Measurements from ENCODE around the gene KIF24.
"Not testable (repeated sequence)": the region's sequence is repeated elsewhere in the genome, so short reads cannot be mapped to it uniquely, and the experiment has no call there.

The KIF24 gene

DNA sequence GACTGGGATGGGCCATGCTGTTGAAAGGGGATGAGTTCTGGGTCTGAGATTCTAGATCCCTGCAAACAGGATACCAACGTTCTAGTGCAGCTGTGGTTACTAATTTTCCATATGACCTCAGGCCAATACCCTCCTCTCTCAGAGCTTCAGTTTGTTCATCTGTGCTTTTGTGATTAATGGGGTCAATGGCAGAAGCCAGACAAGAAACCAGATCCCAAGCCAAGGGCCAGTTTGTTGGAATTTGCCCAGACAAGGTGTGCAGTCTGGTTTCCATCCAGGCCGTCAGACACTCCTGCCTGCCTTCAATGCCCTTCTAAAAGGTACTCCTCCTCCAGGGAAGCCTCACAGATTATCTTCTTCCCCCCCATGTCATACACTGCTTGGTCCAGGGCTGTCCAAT lies 36.2 kb upstream of the KIF24 start:
- DNase-seq (ENCODE audit: low read depth), result no peak
- no peak overlapping the region for H3K4me3 ChIP-seq (ENCODE audit: low read depth, low read length)

DNA sequence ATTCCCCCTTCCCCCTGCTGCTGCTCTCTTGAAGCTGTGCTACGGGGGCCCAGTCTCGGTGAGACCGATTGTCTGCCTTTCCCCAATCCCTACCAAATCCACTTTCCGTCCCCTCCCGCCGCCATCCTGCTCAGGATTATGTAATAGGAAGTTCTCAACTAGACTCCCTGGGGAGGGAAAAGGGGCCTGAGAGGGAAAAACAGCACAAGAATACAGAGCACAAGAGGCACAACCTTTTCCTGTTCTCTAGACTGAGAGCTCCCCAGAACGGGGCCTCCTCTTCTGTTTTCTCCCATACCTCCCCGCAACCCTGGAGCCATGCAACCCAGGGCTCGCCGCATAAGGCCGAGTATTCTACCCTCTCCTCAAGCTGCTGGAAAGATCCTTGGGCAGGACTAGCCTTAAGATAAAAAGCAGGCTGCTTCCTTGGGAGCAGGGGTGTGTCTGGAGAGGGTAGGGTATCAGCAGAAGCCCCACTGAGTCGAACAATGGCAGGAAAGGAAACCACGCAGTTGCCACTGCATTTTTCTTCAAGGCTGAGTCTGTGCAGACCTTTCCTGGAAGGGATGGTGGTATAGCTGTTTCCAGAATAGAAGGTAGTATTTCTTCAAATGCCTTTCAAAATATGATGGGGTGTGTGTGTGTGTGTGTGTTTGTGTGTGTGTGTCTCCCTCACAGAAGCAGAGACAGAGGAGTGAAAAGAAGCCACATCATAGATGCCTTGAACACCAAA lies 34.7 kb upstream of the KIF24 start:
- H3K4me3 ChIP-seq (ENCODE audit: low read depth, low read length), result no peak overlapping the region
- peak; percentile 27 for DNase-seq (ENCODE audit: low read depth)

DNA sequence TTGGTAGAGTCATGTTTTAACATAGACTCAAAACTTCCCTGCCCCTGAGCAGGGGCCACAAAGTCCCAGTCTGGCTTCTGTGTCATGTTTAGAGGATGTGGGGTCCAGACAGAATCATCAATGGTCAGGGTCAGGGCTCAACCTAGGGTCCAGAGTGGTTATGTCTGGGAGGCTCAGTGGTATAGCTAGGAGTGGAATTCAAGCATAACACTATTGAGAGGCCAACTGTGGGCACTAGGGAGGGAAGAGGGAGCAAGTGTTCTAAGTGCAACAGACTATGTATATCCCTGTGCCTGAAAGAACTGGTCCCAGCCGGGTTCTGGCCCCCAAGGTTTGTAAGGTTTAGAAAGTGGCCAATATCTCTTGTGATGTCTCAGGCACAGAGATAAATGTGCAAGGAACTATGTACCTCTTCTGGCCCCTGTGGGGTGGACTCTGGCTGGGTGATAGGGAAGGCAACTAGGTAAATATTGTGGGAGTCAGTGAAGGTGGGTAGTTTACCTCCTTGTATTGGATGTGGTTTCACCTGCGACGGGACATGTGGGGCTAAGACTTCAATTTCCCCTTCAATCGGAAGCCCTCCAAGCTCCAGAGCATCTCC lies 33.6 kb upstream of the KIF24 start:
- no peak overlapping the region for H3K4me3 ChIP-seq (ENCODE audit: low read depth, low read length)
- no peak for DNase-seq (ENCODE audit: low read depth)

DNA sequence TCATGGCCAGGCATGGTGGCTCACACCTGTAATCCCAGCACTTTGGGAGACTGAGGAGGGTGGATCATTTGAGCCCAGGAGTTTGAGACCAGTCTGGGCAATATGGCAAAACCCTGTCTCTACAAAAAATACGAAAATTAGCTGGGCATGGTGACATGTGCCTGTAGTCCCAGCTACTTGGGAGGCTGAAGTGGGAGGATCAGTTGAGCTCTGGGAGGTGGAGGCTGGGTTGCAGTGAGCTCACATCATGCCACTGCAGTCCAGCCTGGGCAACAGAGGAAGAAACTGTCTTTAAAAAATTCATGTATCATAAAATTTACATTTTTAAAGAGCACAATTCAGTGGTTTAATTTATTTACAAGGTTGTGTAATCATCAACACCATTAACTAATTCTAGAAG lies 23.9 kb upstream of the KIF24 start:
- not testable (repeated sequence) for DNase-seq (ENCODE audit: low read depth); H3K4me3 ChIP-seq (ENCODE audit: low read depth, low read length)

DNA sequence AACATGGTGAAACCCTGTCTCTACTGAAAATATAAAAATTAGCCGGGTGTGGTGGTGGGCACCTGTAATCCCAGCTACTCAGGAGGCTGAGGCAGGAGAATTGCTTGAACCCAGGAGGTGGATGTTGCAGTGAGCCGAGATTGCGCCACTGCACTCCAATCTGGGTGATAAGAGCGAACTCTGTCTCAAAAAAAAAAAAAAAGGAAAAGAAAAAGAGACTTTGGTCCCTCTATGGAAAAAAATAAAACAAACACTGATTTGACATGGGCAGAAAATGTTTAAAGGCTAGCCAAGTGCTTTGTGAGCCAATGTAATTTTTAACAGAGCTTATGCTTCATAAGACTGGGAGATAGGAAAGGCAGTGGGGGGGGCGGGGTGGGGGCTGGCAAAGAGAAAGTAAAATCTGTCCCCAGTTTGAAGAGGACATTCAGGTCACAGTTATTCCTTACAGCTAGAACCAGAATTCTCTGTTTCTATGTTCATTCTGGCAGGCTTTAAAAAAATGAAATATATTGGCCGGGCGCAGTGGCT lies 23.1 kb upstream of the KIF24 start:
- H3K4me3 ChIP-seq (ENCODE audit: low read depth, low read length); DNase-seq (ENCODE audit: low read depth): not testable (repeated sequence)

- no peak for DNase-seq (ENCODE audit: low read depth)
- no peak overlapping the region for H3K4me3 ChIP-seq (ENCODE audit: low read depth, low read length)
These were observed 20.3 kb upstream of the KIF24 start for GRCh38 chr9:34349324-34349723.

- DNase-seq (ENCODE audit: low read depth), result no peak
- no peak overlapping the region for H3K4me3 ChIP-seq (ENCODE audit: low read depth, low read length)
These were observed 18.7 kb upstream of the KIF24 start for GRCh38 chr9:34347800-34348158.

GRCh38 chr9:34346873-34347799 lies 18.1 kb upstream of the KIF24 start:
- DNase-seq (ENCODE audit: low read depth), result no peak
- H3K4me3 ChIP-seq (ENCODE audit: low read depth, low read length), result no peak overlapping the region

GRCh38 chr9:34343605-34344004 lies 14.5 kb upstream of the KIF24 start:
- DNase-seq (ENCODE audit: low read depth), result no peak
- H3K4me3 ChIP-seq (ENCODE audit: low read depth, low read length), result no peak overlapping the region

DNA sequence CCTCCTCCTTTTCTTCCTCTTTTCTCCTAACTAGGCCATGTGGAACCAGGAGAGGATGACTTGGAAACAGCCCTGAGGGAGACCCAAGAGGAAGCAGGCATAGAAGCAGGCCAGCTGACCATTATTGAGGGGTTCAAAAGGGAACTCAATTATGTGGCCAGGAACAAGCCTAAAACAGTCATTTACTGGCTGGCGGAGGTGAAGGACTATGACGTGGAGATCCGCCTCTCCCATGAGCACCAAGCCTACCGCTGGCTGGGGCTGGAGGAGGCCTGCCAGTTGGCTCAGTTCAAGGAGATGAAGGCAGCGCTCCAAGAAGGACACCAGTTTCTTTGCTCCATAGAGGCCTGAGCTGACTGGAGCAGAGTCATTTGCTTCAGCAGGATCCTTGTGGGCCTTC lies 14.0 kb upstream of the KIF24 start:
- DNase-seq (ENCODE audit: low read depth), result no peak
- H3K4me3 ChIP-seq (ENCODE audit: low read depth, low read length), result no peak overlapping the region

DNA sequence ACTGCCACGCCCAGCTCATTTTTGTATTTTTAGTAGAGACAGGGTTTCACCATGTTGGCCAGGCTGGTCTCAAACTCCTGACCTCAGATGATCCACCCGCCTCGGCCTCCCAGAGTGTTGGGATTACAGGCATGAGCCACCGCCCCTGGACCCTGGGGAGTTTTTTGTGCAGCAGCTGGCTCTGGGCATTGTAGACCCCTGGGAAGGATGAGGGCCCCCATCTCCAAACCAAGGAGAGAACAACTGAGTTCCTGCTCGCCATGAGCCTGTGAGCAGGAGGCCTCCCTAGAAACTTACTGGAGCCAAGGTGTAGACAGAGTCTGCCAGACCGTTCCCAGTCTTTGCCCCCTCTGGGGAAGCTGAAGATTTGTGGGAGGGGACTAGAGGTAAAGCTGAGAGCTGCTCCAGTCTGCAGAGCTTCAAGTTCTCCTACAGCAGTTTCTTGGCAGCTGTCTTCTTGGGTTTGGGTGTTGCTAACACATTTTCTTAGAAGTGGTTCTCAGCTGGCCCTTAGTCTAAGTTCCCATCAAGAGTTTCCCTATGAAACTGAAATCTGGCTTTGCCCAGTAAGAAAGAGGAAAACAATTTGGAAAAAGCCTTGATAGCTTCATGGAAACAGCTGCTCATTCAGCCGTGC lies 12.7 kb upstream of the KIF24 start:
- no peak for DNase-seq (ENCODE audit: low read depth)
- H3K4me3 ChIP-seq (ENCODE audit: low read depth, low read length), result no peak overlapping the region

- no peak overlapping the region for H3K4me3 ChIP-seq (ENCODE audit: low read depth, low read length)
- no peak for DNase-seq (ENCODE audit: low read depth)
These were observed 9.8 kb upstream of the KIF24 start for GRCh38 chr9:34338665-34339385.

- not testable (repeated sequence) for H3K4me3 ChIP-seq (ENCODE audit: low read depth, low read length); DNase-seq (ENCODE audit: low read depth)
These were observed 9.0 kb upstream of the KIF24 start for GRCh38 chr9:34338079-34338478.

GRCh38 chr9:34337403-34337802 lies 8.3 kb upstream of the KIF24 start:
- DNase-seq (ENCODE audit: low read depth), result no peak
- no peak overlapping the region for H3K4me3 ChIP-seq (ENCODE audit: low read depth, low read length)

GRCh38 chr9:34335376-34335775 lies 6.3 kb upstream of the KIF24 start:
- DNase-seq (ENCODE audit: low read depth), result no peak
- H3K4me3 ChIP-seq (ENCODE audit: low read depth, low read length), result no peak overlapping the region

DNA sequence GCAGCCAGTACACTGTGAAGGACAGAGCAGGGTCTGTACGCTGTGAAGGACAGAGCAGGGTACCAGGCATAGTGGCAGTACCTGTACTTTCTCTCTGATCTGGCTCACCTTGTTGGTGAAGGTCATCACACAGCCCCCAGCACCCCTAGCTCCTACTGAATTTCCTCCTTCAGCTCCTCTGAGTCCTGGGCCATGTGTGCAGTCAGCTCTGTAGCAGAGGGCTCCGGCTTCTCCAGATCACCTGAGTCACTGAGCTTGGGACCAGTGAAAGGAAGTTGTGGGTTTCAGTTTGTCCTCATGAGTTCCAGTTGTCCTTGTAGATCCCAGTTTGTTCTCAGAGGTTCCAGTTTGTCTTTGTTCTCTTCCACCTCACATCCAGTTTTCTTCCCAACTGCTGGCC lies 5.8 kb upstream of the KIF24 start:
- no peak for DNase-seq (ENCODE audit: low read depth)
- H3K4me3 ChIP-seq (ENCODE audit: low read depth, low read length), result no peak overlapping the region

DNA sequence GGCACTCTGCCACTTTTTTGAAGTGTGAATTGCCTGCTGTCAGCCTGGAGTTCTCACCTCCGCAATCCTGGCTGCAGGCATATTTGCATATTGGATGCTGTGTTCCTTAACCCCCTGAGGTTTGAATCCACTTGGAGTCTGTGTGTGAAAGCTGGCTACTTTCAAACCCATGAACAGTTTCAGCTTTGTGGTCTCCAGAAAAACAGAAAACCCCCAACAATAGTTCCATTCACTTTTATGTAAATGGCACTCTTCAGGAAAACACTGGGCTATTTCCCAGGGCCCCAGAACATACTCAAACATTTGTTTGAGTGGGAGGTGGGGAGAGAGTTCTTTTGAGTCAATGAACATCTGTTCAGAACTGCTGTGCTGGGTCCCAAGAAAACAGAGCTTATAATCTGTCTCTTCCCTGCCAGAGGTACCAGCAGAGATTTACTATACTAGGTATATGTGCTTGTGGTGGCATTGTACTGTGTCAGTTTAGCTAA lies 5.3 kb upstream of the KIF24 start:
- no peak for DNase-seq (ENCODE audit: low read depth)
- no peak overlapping the region for H3K4me3 ChIP-seq (ENCODE audit: low read depth, low read length)

- DNase-seq (ENCODE audit: low read depth), result no peak
These were observed 4.8 kb upstream of the KIF24 start for GRCh38 chr9:34333836-34334235.

More at GRCh38 chr9:34333836-34334235, 4.8 kb upstream of the KIF24 start:
- H3K4me3 ChIP-seq (ENCODE audit: low read depth, low read length), result no peak overlapping the region

Measured in skeletal muscle cell (primary cell).